ENCODE results near the gene SHISA7.

The SHISA7 gene

GRCh38 chr19:55488986-55489710, 46.0 kb upstream of the SHISA7 start:
- ChIA-PET POLR2A (interaction anchor here (0.5 to 5.2 kb wide), 4 partner anchors 12 to 209 kb away, joined by 3 to 44 read pairs (median 4); partner anchors contain the start of genes HSPBP1 and ZNF628), CTCF (interaction anchor here (1.0 to 17.6 kb wide), 6 partner anchors 15 to 371 kb away, joined by 3 to 173 read pairs (median 4); partner anchors contain the start of gene ZNF865)
- TF ChIP-seq, protein P1, sequence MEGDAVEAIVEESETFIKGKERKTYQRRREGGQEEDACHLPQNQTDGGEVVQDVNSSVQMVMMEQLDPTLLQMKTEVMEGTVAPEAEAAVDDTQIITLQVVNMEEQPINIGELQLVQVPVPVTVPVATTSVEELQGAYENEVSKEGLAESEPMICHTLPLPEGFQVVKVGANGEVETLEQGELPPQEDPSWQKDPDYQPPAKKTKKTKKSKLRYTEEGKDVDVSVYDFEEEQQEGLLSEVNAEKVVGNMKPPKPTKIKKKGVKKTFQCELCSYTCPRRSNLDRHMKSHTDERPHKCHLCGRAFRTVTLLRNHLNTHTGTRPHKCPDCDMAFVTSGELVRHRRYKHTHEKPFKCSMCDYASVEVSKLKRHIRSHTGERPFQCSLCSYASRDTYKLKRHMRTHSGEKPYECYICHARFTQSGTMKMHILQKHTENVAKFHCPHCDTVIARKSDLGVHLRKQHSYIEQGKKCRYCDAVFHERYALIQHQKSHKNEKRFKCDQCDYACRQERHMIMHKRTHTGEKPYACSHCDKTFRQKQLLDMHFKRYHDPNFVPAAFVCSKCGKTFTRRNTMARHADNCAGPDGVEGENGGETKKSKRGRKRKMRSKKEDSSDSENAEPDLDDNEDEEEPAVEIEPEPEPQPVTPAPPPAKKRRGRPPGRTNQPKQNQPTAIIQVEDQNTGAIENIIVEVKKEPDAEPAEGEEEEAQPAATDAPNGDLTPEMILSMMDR (IDR thresholded peaks at IDR 0.05; ENCODE audit: insufficient read depth, low read length, missing control alignments): no peak
- DNase-seq (ENCODE audit: low read depth, low spot score): no peak
- H3K4me3 ChIP-seq (ENCODE audit: low read depth, low read length): peak overlapping the region; percentile 59

DNA sequence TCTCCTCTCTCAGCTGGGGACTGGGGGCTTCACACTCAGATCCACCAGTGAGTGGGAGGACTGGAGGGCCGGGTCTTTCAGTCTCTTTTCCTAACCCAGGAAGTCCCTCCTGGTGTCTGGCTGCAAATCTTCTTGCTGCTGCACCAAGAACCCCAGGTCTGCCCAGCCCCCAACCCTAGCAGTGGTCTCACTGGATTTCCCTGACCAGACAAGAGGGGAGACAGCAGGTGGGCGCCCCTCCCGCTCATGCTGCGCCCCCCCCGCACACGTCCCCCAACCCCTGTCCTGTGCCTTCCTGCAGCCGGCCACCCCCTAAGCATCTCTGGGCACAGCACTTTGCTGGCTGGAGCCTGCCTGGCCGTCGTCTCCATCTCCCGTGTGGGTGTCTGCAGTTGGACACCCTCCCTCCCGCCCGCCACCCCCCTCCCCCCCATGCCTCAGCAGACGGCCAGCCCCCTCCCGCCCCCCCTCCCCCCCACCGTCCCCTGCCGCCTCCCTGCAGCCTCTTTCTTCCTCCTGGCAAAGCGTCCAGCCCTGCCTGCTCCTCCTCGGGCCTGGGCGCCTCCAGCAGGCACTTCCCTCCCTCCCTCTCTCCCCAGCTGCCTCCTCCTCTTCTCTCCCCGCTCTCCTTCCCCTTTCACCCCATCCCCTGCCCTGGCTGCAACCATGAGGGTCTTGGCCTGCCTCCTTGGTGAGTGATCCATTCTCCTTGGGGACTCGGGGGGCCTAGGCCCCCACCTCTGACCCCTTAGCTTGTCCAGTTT, 45.0 kb upstream of the SHISA7 start, which contains the start of gene SSC5D:
TSS of gene SSC5D (plus strand) at position 513 of the 764 bp plus-strand sequence. CDS start at position 667, 154 bp downstream.
- peak within 1 kb of the TSS; percentile 59 for H3K4me3 ChIP-seq (ENCODE audit: low read depth, low read length)
- no peak for DNase-seq (ENCODE audit: low read depth, low spot score)
- TF ChIP-seq, protein P1 (IDR thresholded peaks at IDR 0.05; ENCODE audit: insufficient read depth, low read length, missing control alignments): no peak
- POLR2A ChIA-PET: interaction anchor here (0.5 to 5.2 kb wide), 10 partner anchors 8 to 208 kb away, joined by 3 to 44 read pairs (median 4); partner anchors contain the start of genes HSPBP1, U2AF2, UBE2S and ZNF628
- CTCF ChIA-PET: interaction anchor here (1.0 to 17.6 kb wide), 8 partner anchors 10 to 145 kb away, joined by 3 to 173 read pairs (median 5); no protein-coding TSS in a partner anchor

DNA sequence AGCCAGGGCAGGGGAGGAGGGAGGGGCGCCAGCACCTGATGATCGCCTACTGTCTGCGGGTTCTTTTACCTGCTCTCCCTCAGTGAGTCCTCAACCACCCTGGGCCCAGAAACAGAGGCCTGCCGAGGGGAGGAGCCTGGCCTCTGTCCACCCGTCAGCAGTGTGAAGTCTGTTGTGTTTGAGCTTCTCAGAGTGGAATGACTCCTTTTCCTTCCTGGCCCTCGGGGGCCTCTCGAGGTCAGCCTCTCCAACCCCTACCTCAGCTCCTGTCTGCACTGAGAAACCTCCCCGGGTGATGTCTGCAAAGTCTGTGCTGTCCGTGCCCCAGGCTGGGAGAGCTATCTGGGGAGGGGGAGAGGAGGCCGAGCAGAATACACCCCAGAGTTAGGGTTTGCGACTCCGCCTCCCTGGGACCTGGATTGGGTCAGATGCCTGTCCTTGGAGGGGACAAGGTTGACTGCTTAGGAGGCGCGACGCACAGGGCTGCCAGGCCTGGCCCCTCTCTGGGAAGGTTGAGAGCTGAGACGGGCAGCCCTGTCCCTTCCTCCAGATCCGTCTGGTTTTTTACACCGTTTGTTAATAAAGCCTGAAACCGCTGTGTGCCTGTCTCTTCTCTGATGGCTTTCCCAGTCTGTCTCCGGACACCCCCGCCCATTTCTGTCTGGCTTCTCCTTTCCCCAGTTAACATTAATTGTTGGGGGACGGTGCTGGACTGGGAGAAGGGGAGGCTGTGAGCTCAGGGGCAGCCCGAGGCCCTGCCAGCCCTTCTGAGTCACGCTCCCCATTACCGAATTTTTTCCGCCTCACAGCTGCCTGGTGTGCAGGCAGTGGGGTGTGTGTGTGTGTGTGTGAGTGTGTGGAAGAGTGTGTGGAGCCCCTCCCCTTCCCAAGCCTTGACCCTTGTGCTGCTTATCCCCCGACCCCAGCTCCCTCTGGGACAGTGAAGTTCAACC, 44.1 kb upstream of the SHISA7 start:
- peak; percentile 87 for DNase-seq (ENCODE audit: low read depth, low spot score)
- ChIA-PET POLR2A (interaction anchor here (0.6 to 5.2 kb wide), 14 partner anchors 9 to 346 kb away, joined by 3 to 44 read pairs (median 4); partner anchors contain the start of genes ISOC2, U2AF2, UBE2S and ZNF580), CTCF (interaction anchor here (0.6 to 17.6 kb wide), 10 partner anchors 7 to 166 kb away, joined by 3 to 173 read pairs (median 5); no protein-coding TSS in a partner anchor)
- TF ChIP-seq, protein P1 (IDR thresholded peaks at IDR 0.05; ENCODE audit: insufficient read depth, low read length, missing control alignments): no peak
- H3K4me3 ChIP-seq (ENCODE audit: low read depth, low read length): peak overlapping the region; percentile 44

- peak overlapping the region; percentile 76 for H3K4me3 ChIP-seq (ENCODE audit: low read depth, low read length)
- CTCF ChIA-PET: interaction anchor here (0.6 to 17.6 kb wide), 9 partner anchors 8 to 167 kb away, joined by 3 to 173 read pairs (median 5); no protein-coding TSS in a partner anchor
- POLR2A ChIA-PET: interaction anchor here (0.9 to 5.2 kb wide), 10 partner anchors 9 to 168 kb away, joined by 3 to 44 read pairs (median 4); partner anchors contain the start of genes ISOC2, U2AF2, UBE2S and ZNF628
- TF ChIP-seq, protein P1 (IDR thresholded peaks at IDR 0.05; ENCODE audit: insufficient read depth, low read length, missing control alignments): no peak
- DNase-seq (ENCODE audit: low read depth, low spot score): no peak
Measured at GRCh38 chr19:55486043-55486970, 43.2 kb upstream of the SHISA7 start.
